ENCODE results near the gene TUBB4A. TPM values are rescaled to one million over a fixed set of nuclear protein-coding genes. Genes with fewer than 3 reads are reported as not detected.
A peak's percentile ranks its signal among the peaks of the same experiment; 100 is the strongest.

The TUBB4A gene
- total RNA-seq, 2 experiments from 2014 or later: 1.2 to 2.5 TPM

GRCh38 chr19:6531956-6532243 lies 29.8 kb upstream of the TUBB4A start:
- Mint-ChIP-seq H3K4me3 (peak overlapping the region; percentile 74), H3K27ac (peak overlapping the region; percentile 69), H3K36me3 (ENCODE audit: low read depth) (peaks cover 8% of the 10 kb centered on the region), H3K9me3 (peaks cover 9% of the 10 kb centered on the region), H3K27me3 (peaks cover 38% of the 10 kb centered on the region), H3K4me1 (peaks cover 52% of the 10 kb centered on the region)
- no peak for DNase-seq
- CTCF ChIA-PET: interaction anchor here (0.5 kb wide), 1 partner anchor 11 kb away, joined by 7 read pairs; no protein-coding TSS in a partner anchor
- POLR2A ChIA-PET: no interaction called here

- Mint-ChIP-seq H3K36me3 (ENCODE audit: low read depth) (peaks cover 8% of the 10 kb centered on the region), H3K4me1 (peaks cover 46% of the 10 kb centered on the region), H3K4me3 (peak overlapping the region; percentile 74), H3K27me3 (peaks cover 38% of the 10 kb centered on the region), H3K27ac (peak overlapping the region; percentile 69), H3K9me3 (peaks cover 9% of the 10 kb centered on the region)
- ChIA-PET CTCF (interaction anchor here (1.4 kb wide), 1 partner anchor 15 kb away, joined by 7 read pairs; no protein-coding TSS in a partner anchor), POLR2A (no interaction called here)
- no peak for DNase-seq
These were observed 29.2 kb upstream of the TUBB4A start for GRCh38 chr19:6531163-6531955.

GRCh38 chr19:6530386-6531162 lies 28.5 kb upstream of the TUBB4A start, which contains the start of gene TNFSF9:
TSS of gene TNFSF9 (plus strand) at chr19:6531026. CDS start at chr19:6531037, 11 bp downstream.
- Mint-ChIP-seq H3K9me3 (peaks cover under 1% of the 10 kb centered on the region), H3K4me1 (peaks cover 39% of the 10 kb centered on the region), H3K4me3 (peak within 1 kb of the TSS; percentile 74), H3K27ac (peak within 1 kb of the TSS; percentile 69), H3K27me3 (peaks cover 38% of the 10 kb centered on the region), H3K36me3 (ENCODE audit: low read depth) (peaks cover 1% of the 10 kb centered on the region)
- ChIA-PET POLR2A (no interaction called here), CTCF (interaction anchor here (1.4 kb wide), 1 partner anchor 14 kb away, joined by 7 read pairs; no protein-coding TSS in a partner anchor)
- DNase-seq: peak; percentile 78

DNA sequence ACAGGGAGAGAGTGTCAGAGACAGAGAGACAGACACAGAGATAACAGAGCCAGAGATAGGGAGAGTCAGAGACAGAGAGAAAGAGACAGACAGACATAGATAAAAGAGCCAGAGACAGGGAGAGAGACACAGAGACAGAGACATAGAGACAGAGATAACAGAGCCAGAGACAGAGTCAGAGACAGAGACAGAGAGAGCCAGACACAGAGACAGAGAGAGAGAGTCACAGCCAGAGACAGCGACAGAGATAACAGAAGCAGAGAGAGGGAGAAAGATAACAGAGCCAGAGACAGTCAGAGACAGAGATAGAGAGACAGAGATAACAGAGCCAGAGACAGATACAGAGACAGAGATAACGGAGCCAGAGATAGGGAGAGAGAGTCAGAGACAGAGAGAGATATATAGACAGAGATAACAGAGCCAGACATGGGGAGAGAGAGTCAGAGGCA lies 27.9 kb upstream of the TUBB4A start:
- H3K27me3 Mint-ChIP-seq: peaks cover 38% of the 10 kb centered on the region
- H3K36me3 Mint-ChIP-seq (ENCODE audit: low read depth): no peaks in the 10 kb centered on the region
- ChIA-PET POLR2A (no interaction called here), CTCF (interaction anchor here (1.4 kb wide), 1 partner anchor 13 kb away, joined by 7 read pairs; no protein-coding TSS in a partner anchor)
- peaks cover 36% of the 10 kb centered on the region for H3K4me1 Mint-ChIP-seq
- H3K27ac Mint-ChIP-seq: no peak overlapping the region
- no peak for DNase-seq
- H3K4me3 Mint-ChIP-seq: peak overlapping the region; percentile 74
- no peaks in the 10 kb centered on the region for H3K9me3 Mint-ChIP-seq

DNA sequence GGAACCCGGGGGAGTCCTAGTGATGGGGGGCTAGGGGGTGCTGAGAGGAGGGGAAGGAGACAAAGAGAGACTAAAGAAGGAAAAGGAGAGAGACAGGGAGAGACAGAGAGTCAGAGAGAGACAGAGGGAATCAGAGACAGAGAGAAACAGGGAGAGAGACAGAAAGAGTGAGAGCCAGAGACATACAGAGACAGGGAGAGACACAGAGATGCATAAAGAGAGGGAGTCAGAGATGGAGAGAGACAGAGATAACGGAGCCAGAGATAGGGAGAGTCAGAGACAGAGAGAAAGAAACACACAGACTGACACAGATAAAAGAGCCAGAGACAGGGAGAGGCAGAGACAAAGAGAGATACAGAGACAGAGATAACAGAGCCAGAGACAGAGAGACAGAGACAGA lies 27.2 kb upstream of the TUBB4A start:
- Mint-ChIP-seq H3K4me3 (no peak overlapping the region), H3K4me1 (peaks cover 36% of the 10 kb centered on the region), H3K27ac (no peak overlapping the region), H3K36me3 (ENCODE audit: low read depth) (no peaks in the 10 kb centered on the region), H3K27me3 (peaks cover 36% of the 10 kb centered on the region), H3K9me3 (no peaks in the 10 kb centered on the region)
- POLR2A ChIA-PET: no interaction called here
- CTCF ChIA-PET: no interaction called here
- no peak for DNase-seq

- Mint-ChIP-seq H3K36me3 (ENCODE audit: low read depth) (no peaks in the 10 kb centered on the region), H3K4me1 (peaks cover 32% of the 10 kb centered on the region), H3K4me3 (no peak overlapping the region), H3K27me3 (peaks cover 33% of the 10 kb centered on the region), H3K27ac (no peak overlapping the region), H3K9me3 (no peaks in the 10 kb centered on the region)
- ChIA-PET CTCF (interaction anchor here (0.6 kb wide), 1 partner anchor 48 kb away, joined by 3 read pairs; no protein-coding TSS in a partner anchor), POLR2A (interaction anchor here (0.7 kb wide), 1 partner anchor 250 kb away, joined by 8 read pairs; no protein-coding TSS in a partner anchor)
- DNase-seq: no peak
These were observed 26.5 kb upstream of the TUBB4A start for GRCh38 chr19:6528544-6529121.

- H3K4me1 Mint-ChIP-seq: peaks cover 32% of the 10 kb centered on the region
- CTCF ChIA-PET: no interaction called here
- no peak overlapping the region for H3K27ac Mint-ChIP-seq
- no peak overlapping the region for H3K4me3 Mint-ChIP-seq
- DNase-seq: no peak
- H3K36me3 Mint-ChIP-seq (ENCODE audit: low read depth): no peaks in the 10 kb centered on the region
- H3K27me3 Mint-ChIP-seq: peaks cover 32% of the 10 kb centered on the region
- H3K9me3 Mint-ChIP-seq: no peaks in the 10 kb centered on the region
- POLR2A ChIA-PET: interaction anchor here (0.7 kb wide), 1 partner anchor 251 kb away, joined by 8 read pairs; no protein-coding TSS in a partner anchor
These were observed 25.9 kb upstream of the TUBB4A start for GRCh38 chr19:6527893-6528543.

- Mint-ChIP-seq H3K27ac (no peak overlapping the region), H3K4me3 (no peak overlapping the region), H3K27me3 (peaks cover 2% of the 10 kb centered on the region), H3K36me3 (ENCODE audit: low read depth) (no peaks in the 10 kb centered on the region), H3K9me3 (no peaks in the 10 kb centered on the region), H3K4me1 (peaks cover 7% of the 10 kb centered on the region)
- ChIA-PET POLR2A (no interaction called here), CTCF (interaction anchor here (0.6 kb wide), 2 partner anchors 94 to 230 kb away, joined by 3 read pairs; no protein-coding TSS in a partner anchor)
- DNase-seq: no peak
These were observed 22.2 kb upstream of the TUBB4A start for GRCh38 chr19:6524311-6524710.

GRCh38 chr19:6522712-6523111 lies 20.6 kb upstream of the TUBB4A start:
- no peak for DNase-seq
- Mint-ChIP-seq H3K27ac (peak overlapping the region; percentile 36), H3K4me1 (peaks cover 19% of the 10 kb centered on the region), H3K27me3 (no peaks in the 10 kb centered on the region), H3K9me3 (no peaks in the 10 kb centered on the region), H3K36me3 (ENCODE audit: low read depth) (no peaks in the 10 kb centered on the region), H3K4me3 (no peak overlapping the region)
- POLR2A ChIA-PET: no interaction called here
- CTCF ChIA-PET: interaction anchor here (0.7 kb wide), 1 partner anchor 116 kb away, joined by 3 read pairs; no protein-coding TSS in a partner anchor

DNA sequence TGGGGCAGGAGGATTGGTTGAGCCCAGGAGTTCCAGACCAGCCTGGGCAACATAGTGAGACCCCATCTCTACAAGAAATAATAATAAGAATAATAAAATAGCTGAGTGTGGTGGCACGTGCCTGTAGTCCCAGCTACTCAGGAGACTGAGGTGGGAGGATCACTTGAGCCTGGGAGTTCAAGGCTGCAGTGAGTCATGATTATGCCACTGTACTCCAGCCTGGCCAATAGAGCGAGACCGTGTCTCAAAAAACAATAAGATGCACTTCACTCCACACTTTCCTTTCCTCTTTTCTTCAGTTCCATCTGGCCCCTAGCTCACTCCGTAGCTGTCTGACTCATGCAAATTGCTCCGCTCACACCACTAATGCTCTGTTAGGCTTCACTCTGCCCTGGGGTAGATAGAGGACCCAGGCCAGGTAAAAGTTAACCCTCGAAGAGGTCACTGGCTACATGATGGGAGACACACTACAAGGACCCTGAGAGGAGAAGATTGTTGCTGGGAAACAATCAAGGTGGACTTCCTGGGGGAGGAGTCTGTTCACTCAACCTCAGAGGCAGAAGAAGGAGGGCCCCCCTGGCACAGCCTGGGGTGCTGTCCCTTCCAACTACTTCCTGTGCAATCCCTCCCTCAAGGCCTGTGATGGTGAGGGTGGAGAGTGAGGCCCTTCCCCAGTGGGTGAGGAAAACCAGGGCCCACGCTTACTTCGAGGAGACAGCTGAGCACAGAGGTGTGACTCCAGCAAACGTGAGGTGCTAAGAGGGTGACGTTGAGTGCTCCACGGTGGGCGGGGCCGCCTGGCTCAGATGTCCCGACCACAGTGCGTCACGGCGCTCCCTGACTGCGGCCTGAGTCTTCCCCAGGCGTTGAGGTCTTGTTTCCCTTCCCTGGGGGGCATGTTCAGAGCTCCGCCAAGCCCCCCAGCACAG lies 19.9 kb upstream of the TUBB4A start:
- peaks cover 25% of the 10 kb centered on the region for H3K4me1 Mint-ChIP-seq
- ChIA-PET POLR2A (no interaction called here), CTCF (interaction anchor here (0.6 to 1.3 kb wide), 4 partner anchors 125 to 1844 kb away, joined by 3 read pairs; no protein-coding TSS in a partner anchor)
- peak overlapping the region; percentile 36 for H3K27ac Mint-ChIP-seq
- no peak for DNase-seq
- H3K36me3 Mint-ChIP-seq (ENCODE audit: low read depth): no peaks in the 10 kb centered on the region
- H3K27me3 Mint-ChIP-seq: no peaks in the 10 kb centered on the region
- no peaks in the 10 kb centered on the region for H3K9me3 Mint-ChIP-seq
- no peak overlapping the region for H3K4me3 Mint-ChIP-seq

DNA sequence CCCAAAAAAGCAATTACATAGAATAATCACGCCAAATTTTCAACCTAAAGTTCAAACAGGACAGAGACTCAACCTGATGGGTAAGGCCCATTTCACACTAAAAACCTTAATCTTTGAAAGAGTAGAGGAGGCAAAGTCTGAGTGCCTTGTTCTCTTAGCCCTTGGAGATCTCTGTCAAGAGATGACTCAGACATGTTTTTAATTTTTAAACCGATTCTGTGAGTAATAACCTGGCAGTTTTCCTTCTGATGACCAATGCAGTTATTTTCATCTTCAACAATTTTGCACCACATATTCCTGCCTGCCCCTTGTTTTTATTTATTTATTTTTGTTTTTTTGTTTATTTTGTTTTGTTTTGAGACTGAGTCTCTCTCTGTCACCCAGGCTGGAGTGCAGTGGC lies 17.2 kb upstream of the TUBB4A start:
- Mint-ChIP-seq H3K27me3 (no peaks in the 10 kb centered on the region), H3K27ac (peak overlapping the region; percentile 6), H3K9me3 (no peaks in the 10 kb centered on the region), H3K36me3 (ENCODE audit: low read depth) (no peaks in the 10 kb centered on the region), H3K4me1 (peaks cover 37% of the 10 kb centered on the region), H3K4me3 (no peak overlapping the region)
- POLR2A ChIA-PET: no interaction called here
- CTCF ChIA-PET: interaction anchor here (0.6 kb wide), 1 partner anchor 253 kb away, joined by 4 read pairs; no protein-coding TSS in a partner anchor
- no peak for DNase-seq

Measured in activated CD4-positive, alpha-beta T cell treated with anti-CD3 and anti-CD28 coated beads, Interleukin-2, amount 10 ng/mL, durations not matched to agents 7 days and 5 days (primary cell).